ENCODE data around the gene ST3GAL5. TPM values are rescaled to one million over a fixed set of nuclear protein-coding genes. Genes with fewer than 3 reads are reported as not detected.
"Not testable (repeated sequence)": the region's sequence is repeated elsewhere in the genome, so short reads cannot be mapped to it uniquely, and the experiment has no call there.

The ST3GAL5 gene
- total RNA-seq, 3 donors from 2014 or later = 20.8 to 52.5 (median 29.5) TPM

DNA sequence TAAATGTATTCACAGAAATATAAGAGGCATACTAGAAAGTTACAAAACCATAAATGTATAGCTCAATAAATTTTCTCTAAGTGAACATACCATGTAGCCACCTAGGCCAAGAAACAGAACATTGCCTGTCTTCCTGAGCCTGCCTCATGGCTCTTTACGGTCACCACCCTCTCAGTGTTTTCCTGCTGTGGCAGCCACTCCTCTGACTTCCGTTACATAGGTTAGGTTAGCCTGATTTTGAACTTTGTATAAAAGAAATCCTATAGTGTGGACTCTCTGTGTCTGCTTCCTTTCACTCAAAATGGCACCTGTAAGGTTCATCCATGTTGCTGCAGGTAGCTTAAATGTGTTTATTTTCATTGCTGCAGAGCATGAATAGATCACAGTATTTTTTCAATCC, 11.6 kb upstream of the ST3GAL5 start:
- Histone ChIP-seq H3K4me3 (no peak overlapping the region), H3K27ac (no peak overlapping the region), H3K4me1 (no peaks in the 10 kb centered on the region), H3K27me3 (no peaks in the 10 kb centered on the region), H3K9me3 (no peaks in the 10 kb centered on the region), H3K36me3 (no peaks in the 10 kb centered on the region)
- no peak for DNase-seq (ENCODE audit: low spot score in 2 of 2)
- intact Hi-C loops (cut with DNase I; ENCODE audit: low total_unique reads) = no loop called here
- TF ChIP-seq, protein P1, sequence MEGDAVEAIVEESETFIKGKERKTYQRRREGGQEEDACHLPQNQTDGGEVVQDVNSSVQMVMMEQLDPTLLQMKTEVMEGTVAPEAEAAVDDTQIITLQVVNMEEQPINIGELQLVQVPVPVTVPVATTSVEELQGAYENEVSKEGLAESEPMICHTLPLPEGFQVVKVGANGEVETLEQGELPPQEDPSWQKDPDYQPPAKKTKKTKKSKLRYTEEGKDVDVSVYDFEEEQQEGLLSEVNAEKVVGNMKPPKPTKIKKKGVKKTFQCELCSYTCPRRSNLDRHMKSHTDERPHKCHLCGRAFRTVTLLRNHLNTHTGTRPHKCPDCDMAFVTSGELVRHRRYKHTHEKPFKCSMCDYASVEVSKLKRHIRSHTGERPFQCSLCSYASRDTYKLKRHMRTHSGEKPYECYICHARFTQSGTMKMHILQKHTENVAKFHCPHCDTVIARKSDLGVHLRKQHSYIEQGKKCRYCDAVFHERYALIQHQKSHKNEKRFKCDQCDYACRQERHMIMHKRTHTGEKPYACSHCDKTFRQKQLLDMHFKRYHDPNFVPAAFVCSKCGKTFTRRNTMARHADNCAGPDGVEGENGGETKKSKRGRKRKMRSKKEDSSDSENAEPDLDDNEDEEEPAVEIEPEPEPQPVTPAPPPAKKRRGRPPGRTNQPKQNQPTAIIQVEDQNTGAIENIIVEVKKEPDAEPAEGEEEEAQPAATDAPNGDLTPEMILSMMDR (IDR thresholded peaks at IDR 0.05) = no peak
- TF ChIP-seq POLR2AphosphoS5 (IDR thresholded peaks at IDR 0.05) = no peak
- no peak for TF ChIP-seq POLR2A (IDR thresholded peaks at IDR 0.05)

DNA sequence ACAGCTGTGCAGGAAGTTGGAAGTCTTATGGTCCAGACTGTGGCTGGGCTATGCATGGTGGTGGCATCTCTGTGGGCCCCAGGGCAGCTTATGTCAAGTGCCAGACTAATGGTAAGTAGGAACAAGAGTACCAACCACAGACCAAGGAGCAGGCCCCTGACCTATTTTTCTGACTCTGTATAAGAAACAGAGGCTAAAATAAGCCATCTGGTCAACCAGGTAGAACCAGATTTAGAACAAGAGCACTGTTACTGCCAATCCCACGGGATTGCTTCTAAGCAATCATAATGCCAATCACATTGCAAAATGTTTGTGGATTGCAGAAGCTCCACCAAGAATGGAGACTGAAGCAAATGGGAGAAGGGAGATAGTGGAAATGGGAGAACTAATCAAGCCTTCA, 11.1 kb upstream of the ST3GAL5 start:
- intact Hi-C loops (cut with DNase I; ENCODE audit: low total_unique reads) = no loop called here
- no peaks in the 10 kb centered on the region for H3K36me3 ChIP-seq
- H3K4me3 ChIP-seq = no peak overlapping the region
- H3K27me3 ChIP-seq = no peaks in the 10 kb centered on the region
- H3K9me3 ChIP-seq = no peaks in the 10 kb centered on the region
- TF ChIP-seq POLR2A (IDR thresholded peaks at IDR 0.05) (no peak), POLR2AphosphoS5 (IDR thresholded peaks at IDR 0.05) (no peak)
- TF ChIP-seq, protein P1 (IDR thresholded peaks at IDR 0.05) = no peak
- DNase-seq (ENCODE audit: low spot score in 2 of 2) = no peak
- no peak overlapping the region for H3K27ac ChIP-seq
- H3K4me1 ChIP-seq = no peaks in the 10 kb centered on the region

DNA sequence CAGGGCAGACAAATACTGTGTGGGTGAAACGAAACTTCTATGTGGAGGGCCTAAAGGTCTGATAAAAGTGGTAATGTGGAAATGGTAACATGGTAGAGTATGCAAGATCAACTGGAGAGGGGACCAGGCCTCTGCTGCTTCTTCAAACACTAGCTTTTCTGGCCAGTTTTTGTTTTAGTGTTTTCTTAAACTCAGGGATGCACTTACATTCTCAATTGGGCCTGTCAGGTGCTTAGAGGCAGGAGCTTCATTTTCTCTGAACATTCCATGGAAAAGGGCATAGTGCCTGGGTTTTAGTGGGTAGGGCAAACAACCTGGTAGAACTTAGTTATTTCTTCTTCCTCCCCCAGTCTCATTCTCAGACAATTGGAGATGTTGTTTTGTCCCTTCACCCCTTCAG, 10.5 kb upstream of the ST3GAL5 start:
- Histone ChIP-seq H3K27me3 (no peaks in the 10 kb centered on the region), H3K36me3 (no peaks in the 10 kb centered on the region), H3K4me1 (no peaks in the 10 kb centered on the region), H3K4me3 (no peak overlapping the region), H3K27ac (no peak overlapping the region), H3K9me3 (no peaks in the 10 kb centered on the region)
- no peak for DNase-seq (ENCODE audit: low spot score in 2 of 2)
- intact Hi-C loops (cut with DNase I; ENCODE audit: low total_unique reads) = no loop called here
- TF ChIP-seq, protein P1 (IDR thresholded peaks at IDR 0.05) = no peak
- TF ChIP-seq POLR2AphosphoS5 (IDR thresholded peaks at IDR 0.05) (no peak), POLR2A (IDR thresholded peaks at IDR 0.05) (no peak)

DNA sequence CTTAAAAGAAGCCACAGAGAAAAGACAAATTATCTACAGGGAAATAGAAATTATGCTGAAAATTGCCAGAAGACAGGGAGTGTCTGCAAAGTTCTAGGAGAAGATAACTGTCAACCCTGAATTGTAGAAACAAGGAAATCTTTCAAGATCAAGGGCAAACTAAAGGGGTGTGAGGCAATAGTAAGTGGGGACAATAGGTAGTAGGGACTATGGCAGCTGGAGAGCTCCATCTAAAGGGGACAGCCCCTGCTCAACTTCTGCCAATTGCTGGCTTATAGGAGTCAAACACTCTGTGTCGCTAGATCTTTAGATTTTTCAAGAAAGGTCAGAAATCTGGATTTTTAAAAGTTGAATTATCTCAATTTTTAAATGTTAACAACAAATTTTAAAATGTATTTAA, 10.1 kb upstream of the ST3GAL5 start:
- no peak overlapping the region for H3K27ac ChIP-seq
- no peaks in the 10 kb centered on the region for H3K27me3 ChIP-seq
- H3K9me3 ChIP-seq = no peaks in the 10 kb centered on the region
- intact Hi-C loops (cut with DNase I; ENCODE audit: low total_unique reads) = no loop called here
- no peaks in the 10 kb centered on the region for H3K36me3 ChIP-seq
- H3K4me1 ChIP-seq = no peaks in the 10 kb centered on the region
- DNase-seq (ENCODE audit: low spot score in 2 of 2) = no peak
- H3K4me3 ChIP-seq = no peak overlapping the region
- TF ChIP-seq POLR2AphosphoS5 (IDR thresholded peaks at IDR 0.05) (no peak), POLR2A (IDR thresholded peaks at IDR 0.05) (no peak)
- TF ChIP-seq, protein P1 (IDR thresholded peaks at IDR 0.05) = no peak

DNA sequence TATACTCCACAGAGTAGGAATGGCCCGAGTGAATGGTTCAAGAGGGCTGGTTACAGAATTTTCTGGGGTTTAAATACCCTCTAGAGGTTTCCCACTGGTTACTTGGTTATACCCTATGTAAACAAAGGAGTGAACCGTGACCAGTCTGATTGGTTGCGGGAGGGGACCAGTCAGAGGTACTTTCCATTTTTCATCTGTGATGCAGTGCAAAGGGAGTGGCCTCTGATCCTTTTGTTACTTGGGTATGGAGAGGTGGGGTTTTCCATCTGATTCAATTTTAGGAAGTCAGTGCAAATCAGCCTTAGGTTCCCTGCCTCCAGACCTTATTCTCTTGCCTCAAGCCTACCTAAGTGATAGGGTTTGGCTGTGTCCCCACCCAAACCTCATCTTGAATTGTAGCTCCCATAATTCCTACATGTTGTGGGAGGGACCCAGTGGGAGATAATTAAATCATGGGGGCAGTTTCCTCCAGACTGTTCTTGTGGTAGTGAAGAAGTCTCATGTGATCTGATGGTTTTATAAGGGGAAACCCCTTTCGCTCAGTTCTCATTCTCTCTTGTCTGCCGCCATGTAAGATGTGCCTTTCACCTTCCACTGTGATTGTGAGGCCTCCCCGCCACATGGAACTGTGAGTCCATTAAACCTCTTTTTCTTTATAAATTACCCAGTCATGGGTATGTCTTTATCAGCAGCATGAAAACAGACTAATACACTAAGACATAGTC, 5.9 kb upstream of the ST3GAL5 start:
- H3K4me1 ChIP-seq; H3K4me3 ChIP-seq; H3K9me3 ChIP-seq; H3K36me3 ChIP-seq; intact Hi-C loops (cut with DNase I; ENCODE audit: low total_unique reads); H3K27me3 ChIP-seq; H3K27ac ChIP-seq; DNase-seq (ENCODE audit: low spot score in 2 of 2): not testable (repeated sequence)
